ENCODE measurements around the gene KRTAP21-1. TPM values are rescaled to one million over a fixed set of nuclear protein-coding genes. Genes with fewer than 3 reads are reported as not detected.

The KRTAP21-1 gene
- total RNA-seq (2022; extraction: Qiagen RNA extraction), result not detected in 5 replicates

DNA sequence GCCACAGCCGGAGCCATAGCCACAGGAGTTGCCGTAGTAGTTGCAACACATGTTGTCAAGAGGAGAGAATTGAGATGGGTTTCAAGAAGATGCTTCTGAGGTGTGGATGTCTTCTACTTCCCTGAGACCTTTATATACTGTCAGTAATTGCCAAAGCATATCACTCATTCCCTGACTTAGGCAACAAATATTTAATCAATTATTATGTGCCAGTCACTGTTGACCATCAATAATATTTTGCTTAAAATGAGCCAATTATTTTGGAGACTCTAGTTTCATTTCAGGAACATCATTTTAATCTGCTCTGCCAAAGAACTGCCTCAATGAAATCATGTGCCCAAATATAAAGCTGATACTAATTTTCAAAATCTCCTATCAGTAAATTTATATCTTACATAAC is at the start of gene KRTAP21-1:
TSS of gene KRTAP21-1 (minus strand) at position 101 of the 400 bp plus-strand sequence. CDS start at position 51, 50 bp downstream.

DNA sequence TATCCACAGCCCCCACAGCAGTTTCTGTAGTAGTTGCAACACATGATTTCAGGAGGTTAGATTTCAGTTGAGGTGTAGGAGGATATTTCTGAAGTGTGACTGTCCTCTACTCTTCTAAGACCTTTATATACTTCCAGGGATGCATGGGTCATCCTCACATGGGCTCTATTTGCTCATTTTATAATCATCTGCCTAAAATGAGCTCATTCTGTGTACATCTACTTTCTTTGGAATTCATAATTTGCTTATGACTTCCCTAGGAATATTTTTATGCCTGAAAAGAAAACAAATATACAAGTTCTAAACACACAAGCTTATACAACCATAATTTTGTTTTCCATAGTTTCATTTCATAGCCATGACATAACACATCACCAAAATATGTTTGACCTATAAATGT is 8.1 kb downstream of the KRTAP21-1 start, which contains the start of gene KRTAP21-2:
TSS of gene KRTAP21-2 (minus strand) at position 101 of the 400 bp plus-strand sequence. CDS start at position 44, 57 bp downstream.

DNA sequence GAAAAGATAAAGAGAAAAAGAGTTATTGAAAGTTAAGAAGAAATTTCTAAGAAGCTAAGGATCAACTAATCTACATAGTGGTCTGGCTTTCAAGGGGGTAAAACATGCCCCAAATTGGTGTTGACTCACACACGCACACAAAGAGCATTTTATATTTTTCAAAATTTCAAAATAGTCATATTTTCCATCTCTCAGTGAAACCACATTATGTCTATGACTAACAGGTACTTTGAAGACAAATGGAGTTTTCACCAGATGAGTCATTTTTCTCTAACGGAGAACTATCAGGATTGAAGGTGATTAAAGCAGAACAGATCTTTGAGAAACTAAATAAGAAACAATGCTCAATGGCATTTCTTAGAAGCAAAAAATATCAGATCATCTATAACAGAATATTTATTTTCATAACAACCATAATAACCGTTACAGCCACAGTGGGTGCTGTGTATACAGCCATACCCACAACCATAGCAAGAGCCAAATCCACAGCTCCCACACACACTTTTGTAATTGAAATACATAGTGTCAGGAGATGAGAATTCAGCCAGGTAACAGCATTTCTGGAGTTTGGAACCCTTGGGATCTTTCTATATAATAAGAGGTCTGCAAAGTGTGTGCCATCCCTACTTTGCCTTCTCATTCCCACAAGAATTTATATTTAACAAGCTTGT is 36.9 kb downstream of the KRTAP21-1 start, which contains the start of gene KRTAP21-3:
TSS of gene KRTAP21-3 (minus strand) at position 539 of the 671 bp plus-strand sequence. CDS start at position 521, 18 bp downstream.

Other genes with a start within 250 kb of the KRTAP21-1 start
- gene KRTAP19-6, start 213.6 kb downstream of the KRTAP21-1 start, total RNA-seq (2022; extraction: Qiagen RNA extraction), result not detected in 5 replicates
- gene KRTAP19-7, start 194.1 kb downstream of the KRTAP21-1 start, total RNA-seq (2022; extraction: Qiagen RNA extraction), result not detected in 5 replicates
- not detected in 5 replicates for gene KRTAP22-2, start 165.0 kb downstream of the KRTAP21-1 start, total RNA-seq (2022; extraction: Qiagen RNA extraction)
- gene KRTAP6-3, start 163.0 kb downstream of the KRTAP21-1 start, total RNA-seq (2022; extraction: Qiagen RNA extraction), result not detected in 5 replicates
- not detected in 5 replicates for gene KRTAP6-2, start 156.5 kb downstream of the KRTAP21-1 start, total RNA-seq (2022; extraction: Qiagen RNA extraction)
- not detected in 5 replicates for gene KRTAP22-1, start 154.3 kb downstream of the KRTAP21-1 start, total RNA-seq (2022; extraction: Qiagen RNA extraction)
- gene KRTAP6-1, start 141.5 kb downstream of the KRTAP21-1 start, total RNA-seq (2022; extraction: Qiagen RNA extraction), result not detected in 5 replicates
- not detected in 5 replicates for gene KRTAP20-1, start 139.0 kb downstream of the KRTAP21-1 start, total RNA-seq (2022; extraction: Qiagen RNA extraction)
- not detected in 5 replicates for gene KRTAP20-4, start 134.8 kb downstream of the KRTAP21-1 start, total RNA-seq (2022; extraction: Qiagen RNA extraction)
- not detected in 5 replicates for gene KRTAP20-2, start 120.2 kb downstream of the KRTAP21-1 start, total RNA-seq (2022; extraction: Qiagen RNA extraction)
- not detected in 5 replicates for gene KRTAP20-3, start 112.6 kb downstream of the KRTAP21-1 start, total RNA-seq (2022; extraction: Qiagen RNA extraction)
- not detected in 5 replicates for gene KRTAP21-3, start 36.7 kb downstream of the KRTAP21-1 start, total RNA-seq (2022; extraction: Qiagen RNA extraction)
- gene KRTAP21-2, start 8.2 kb downstream of the KRTAP21-1 start, total RNA-seq (2022; extraction: Qiagen RNA extraction), result not detected in 5 replicates
- not detected in 5 replicates for gene KRTAP8-1, start 57.8 kb upstream of the KRTAP21-1 start, total RNA-seq (2022; extraction: Qiagen RNA extraction)
- gene KRTAP7-1, start 74.3 kb upstream of the KRTAP21-1 start, total RNA-seq (2022; extraction: Qiagen RNA extraction), result not detected in 5 replicates
- gene KRTAP11-1, start 126.2 kb upstream of the KRTAP21-1 start, total RNA-seq (2022; extraction: Qiagen RNA extraction), result not detected in 5 replicates